Brain pericyte (primary cell): ENCODE measurements around the gene ZBTB46.

Source experiments
- DNase-seq: peaks from one replicate; pipeline ENCODE4 v3.0.0-alpha.2; 2012; ENCODE audit warnings: low read depth, low spot score

Gene ZBTB46

GRCh38 chr20:63839620-63840019 is 8.6 kb upstream of the ZBTB46 start:
- DNase-seq = no peak

- no peak for DNase-seq
These were observed 6.4 kb upstream of the ZBTB46 start for GRCh38 chr20:63837479-63837878.

- no peak for DNase-seq
These were observed 5.6 kb upstream of the ZBTB46 start for GRCh38 chr20:63836458-63837344.

GRCh38 chr20:63835021-63835858 is 4.2 kb upstream of the ZBTB46 start:
- peak; percentile 79 for DNase-seq

GRCh38 chr20:63834491-63834880 is 3.4 kb upstream of the ZBTB46 start:
- no peak for DNase-seq

GRCh38 chr20:63833776-63834490 is 2.9 kb upstream of the ZBTB46 start:
- DNase-seq = no peak

- DNase-seq = no peak
These were observed 1.1 kb upstream of the ZBTB46 start for GRCh38 chr20:63831993-63832686.

- no peak for DNase-seq
These were observed 555 bp upstream of the ZBTB46 start for GRCh38 chr20:63831646-63831992.

GRCh38 chr20:63829945-63830835 is 874 bp downstream of the ZBTB46 start:
- DNase-seq = no peak

GRCh38 chr20:63829603-63829944 is 1.5 kb downstream of the ZBTB46 start:
- no peak for DNase-seq

GRCh38 chr20:63828951-63829350 is 2.1 kb downstream of the ZBTB46 start:
- no peak for DNase-seq

- DNase-seq = no peak
These were observed 2.5 kb downstream of the ZBTB46 start for GRCh38 chr20:63828545-63828944.

GRCh38 chr20:63828124-63828523 is 2.9 kb downstream of the ZBTB46 start:
- no peak for DNase-seq

- DNase-seq = no peak
These were observed 4.3 kb downstream of the ZBTB46 start for GRCh38 chr20:63826753-63827152.

- no peak for DNase-seq
These were observed 5.5 kb downstream of the ZBTB46 start for GRCh38 chr20:63825331-63826118.

- no peak for DNase-seq
These were observed 7.3 kb downstream of the ZBTB46 start for GRCh38 chr20:63823691-63824311.

GRCh38 chr20:63822276-63822696 is 8.8 kb downstream of the ZBTB46 start:
- DNase-seq = no peak

- DNase-seq = no peak
These were observed 9.3 kb downstream of the ZBTB46 start for GRCh38 chr20:63821811-63822210.

- DNase-seq = no peak
These were observed 11.7 kb downstream of the ZBTB46 start for GRCh38 chr20:63819224-63819921.
